ENCODE results near the gene BRAF. TPM values are rescaled to one million over a fixed set of nuclear protein-coding genes. Genes with fewer than 3 reads are reported as not detected.

The BRAF gene
- total RNA-seq, 4 donors from 2014 or later: 36.5 to 59.6 (median 45.4) TPM

DNA sequence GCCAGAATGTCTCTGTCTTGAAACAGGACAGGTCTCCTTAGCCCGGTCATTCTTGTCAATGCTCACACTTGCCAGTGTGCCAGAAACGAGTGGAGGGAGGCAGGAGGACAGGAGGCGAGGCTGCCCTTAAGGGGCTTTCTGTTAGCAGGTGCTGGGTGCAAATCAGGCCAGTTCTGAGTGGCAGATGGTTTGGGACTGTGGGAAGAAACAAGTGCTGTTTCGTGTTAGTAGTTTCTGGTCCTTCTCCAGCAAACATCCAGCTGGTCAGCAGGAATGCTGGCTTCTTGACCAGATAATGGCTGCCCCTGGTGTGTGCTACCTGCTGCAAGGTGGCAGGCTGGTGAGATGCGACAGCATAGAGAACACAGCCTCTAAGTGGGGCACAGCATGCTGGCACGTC lies 236.4 kb downstream of the BRAF start:
- intact Hi-C loops (cut with DNase I; ENCODE audit: low total_unique reads): no loop called here
- WGBS, 2 donors: 92% methylated on average over 5 to 6 of the region's 6 CpGs
- no peak for DNase-seq (ENCODE audit: low spot score in 2 of 2)
- H3K4me3 ChIP-seq (ENCODE audit: low read depth, poor library complexity, severe bottlenecking): no peak overlapping the region
- TF ChIP-seq POLR2A (IDR thresholded peaks at IDR 0.05): no peak
- TF ChIP-seq, protein P1, sequence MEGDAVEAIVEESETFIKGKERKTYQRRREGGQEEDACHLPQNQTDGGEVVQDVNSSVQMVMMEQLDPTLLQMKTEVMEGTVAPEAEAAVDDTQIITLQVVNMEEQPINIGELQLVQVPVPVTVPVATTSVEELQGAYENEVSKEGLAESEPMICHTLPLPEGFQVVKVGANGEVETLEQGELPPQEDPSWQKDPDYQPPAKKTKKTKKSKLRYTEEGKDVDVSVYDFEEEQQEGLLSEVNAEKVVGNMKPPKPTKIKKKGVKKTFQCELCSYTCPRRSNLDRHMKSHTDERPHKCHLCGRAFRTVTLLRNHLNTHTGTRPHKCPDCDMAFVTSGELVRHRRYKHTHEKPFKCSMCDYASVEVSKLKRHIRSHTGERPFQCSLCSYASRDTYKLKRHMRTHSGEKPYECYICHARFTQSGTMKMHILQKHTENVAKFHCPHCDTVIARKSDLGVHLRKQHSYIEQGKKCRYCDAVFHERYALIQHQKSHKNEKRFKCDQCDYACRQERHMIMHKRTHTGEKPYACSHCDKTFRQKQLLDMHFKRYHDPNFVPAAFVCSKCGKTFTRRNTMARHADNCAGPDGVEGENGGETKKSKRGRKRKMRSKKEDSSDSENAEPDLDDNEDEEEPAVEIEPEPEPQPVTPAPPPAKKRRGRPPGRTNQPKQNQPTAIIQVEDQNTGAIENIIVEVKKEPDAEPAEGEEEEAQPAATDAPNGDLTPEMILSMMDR (IDR thresholded peaks at IDR 0.05): no peak

DNA sequence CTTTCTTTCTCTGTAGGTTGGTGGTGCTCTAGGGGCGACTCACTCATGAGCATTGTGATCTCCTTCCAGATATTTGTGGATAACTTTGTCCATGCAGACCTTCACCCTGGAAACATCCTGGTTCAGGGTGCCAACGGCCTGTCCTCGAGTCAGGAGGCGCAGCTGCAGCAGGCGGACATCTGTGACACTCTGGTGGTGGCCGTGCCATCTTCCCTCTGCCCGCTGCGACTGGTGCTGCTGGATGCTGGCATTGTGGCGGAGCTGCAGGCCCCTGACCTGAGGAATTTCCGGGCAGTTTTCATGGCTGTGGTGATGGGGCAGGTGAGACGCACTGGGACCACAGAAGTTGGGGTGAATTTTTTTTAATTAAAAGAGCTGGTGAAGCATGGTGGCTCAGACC lies 237.8 kb downstream of the BRAF start:
- TF ChIP-seq, protein P1 (IDR thresholded peaks at IDR 0.05): no peak
- no peak for TF ChIP-seq POLR2A (IDR thresholded peaks at IDR 0.05)
- no peak overlapping the region for H3K4me3 ChIP-seq (ENCODE audit: low read depth, poor library complexity, severe bottlenecking)
- intact Hi-C loops (cut with DNase I; ENCODE audit: low total_unique reads): no loop called here
- DNase-seq (ENCODE audit: low spot score in 2 of 2): no peak
- 95% methylated on average over 11 of the region's 11 CpGs for WGBS, 2 donors

DNA sequence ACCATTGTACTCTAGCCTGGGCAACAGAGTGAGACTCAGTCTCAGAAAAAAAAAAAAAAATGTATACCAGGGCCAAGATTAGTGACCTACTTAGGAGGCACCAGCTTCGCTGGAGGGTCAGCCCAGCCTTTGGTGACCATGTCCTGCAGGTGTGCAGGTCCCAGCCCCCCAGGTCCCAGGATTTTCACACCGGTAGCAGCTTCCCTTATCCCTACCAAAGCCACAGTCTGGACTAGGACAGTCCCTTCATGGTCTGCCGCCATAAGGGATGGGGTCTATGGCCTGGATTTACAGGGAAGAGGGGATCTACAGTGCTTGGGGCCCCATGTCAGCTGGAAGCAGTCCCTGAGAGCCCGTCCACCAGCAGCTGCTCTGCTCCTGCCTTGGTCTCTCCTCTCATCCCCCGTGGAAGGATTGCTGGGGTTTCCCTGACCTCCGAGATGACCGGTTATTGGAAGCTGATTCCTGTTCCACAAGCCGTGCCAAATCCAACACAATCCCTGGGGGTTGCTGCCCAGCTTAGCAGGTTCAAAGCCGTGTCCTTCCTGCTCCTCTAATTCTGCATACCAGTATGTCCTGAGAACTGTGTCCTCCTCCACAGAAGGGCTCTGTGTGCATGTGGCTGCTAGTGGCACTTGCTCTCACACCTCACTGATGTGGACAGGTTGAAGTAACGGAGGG lies 239.2 kb downstream of the BRAF start:
- no peak for DNase-seq (ENCODE audit: low spot score in 2 of 2)
- intact Hi-C loops (cut with DNase I; ENCODE audit: low total_unique reads): no loop called here
- no peak overlapping the region for H3K4me3 ChIP-seq (ENCODE audit: low read depth, poor library complexity, severe bottlenecking)
- WGBS, 2 donors: 70 to 87% methylated on average over 9 to 10 of the region's 10 CpGs
- no peak for TF ChIP-seq POLR2A (IDR thresholded peaks at IDR 0.05)
- TF ChIP-seq, protein P1 (IDR thresholded peaks at IDR 0.05): no peak

DNA sequence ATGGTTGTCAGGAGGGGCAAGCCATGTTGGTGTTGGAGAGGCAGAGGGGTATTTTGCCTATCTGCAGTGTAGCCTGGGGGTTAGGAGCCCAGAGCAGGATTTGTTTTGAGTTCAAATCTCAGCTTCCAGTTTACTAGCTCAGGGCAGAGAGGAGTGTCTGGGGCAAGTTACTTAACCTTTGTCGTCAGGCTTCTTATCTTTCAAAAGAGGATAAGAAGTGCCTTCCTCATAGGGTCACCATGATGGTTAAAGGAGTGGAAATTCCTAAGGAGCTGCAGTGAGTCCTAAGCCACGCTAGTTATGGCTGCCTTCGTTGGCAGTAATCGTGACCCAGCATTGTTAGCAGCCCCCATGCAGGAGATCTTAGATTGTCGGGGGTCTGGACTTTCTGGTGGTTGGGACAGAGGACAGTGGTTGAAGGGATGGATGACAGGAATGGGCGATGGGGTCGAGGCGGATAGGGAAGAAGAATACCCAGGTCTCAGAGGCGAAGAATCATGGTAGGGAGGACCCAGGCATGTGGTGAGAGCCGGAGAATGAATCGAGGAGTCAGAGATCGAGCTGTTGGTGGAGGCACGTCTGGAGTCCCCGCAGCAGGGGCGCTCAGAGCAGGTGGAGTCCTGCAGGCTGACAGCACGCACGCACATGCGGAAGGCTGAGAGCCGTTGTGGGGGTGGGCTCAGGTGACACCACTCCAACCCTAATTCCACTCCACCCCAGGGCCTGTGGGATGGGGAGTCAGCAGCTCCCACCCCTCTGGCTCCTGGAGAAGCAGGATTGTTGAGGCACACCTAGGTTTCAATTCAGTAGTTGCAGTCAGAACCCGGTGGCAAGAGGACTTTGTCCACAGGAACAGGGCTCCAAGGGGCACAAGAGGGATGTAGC lies 240.4 kb downstream of the BRAF start:
- TF ChIP-seq POLR2A (IDR thresholded peaks at IDR 0.05): no peak
- TF ChIP-seq, protein P1 (IDR thresholded peaks at IDR 0.05): no peak
- intact Hi-C loops (cut with DNase I; ENCODE audit: low total_unique reads): no loop called here
- DNase-seq (ENCODE audit: low spot score in 2 of 2): peak in 1 of 2 donors; percentile 83
- no peak overlapping the region for H3K4me3 ChIP-seq (ENCODE audit: low read depth, poor library complexity, severe bottlenecking)
- WGBS, 2 donors: 89 to 95% methylated on average over 20 of the region's 20 CpGs

DNA sequence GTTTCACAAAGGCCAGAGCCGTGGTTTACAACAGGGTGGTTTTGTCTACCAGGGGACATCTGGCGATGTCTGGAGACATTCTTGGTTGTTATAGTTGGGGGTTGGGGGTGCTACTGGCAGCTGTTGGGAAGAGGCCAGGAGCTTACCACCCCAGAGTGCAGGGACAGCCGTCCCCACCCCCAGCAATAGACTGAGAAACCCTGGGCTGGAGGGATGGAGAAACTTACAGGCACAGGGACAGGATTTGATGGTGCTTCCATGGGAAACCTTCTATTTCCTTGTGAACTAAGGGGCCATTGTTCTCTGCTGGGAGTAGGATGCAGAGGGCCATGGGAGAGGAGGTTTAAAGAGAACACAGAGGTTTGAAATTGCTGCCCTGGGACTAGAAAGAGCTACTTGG lies 241.1 kb downstream of the BRAF start:
- DNase-seq (ENCODE audit: low spot score in 2 of 2): peak in 1 of 2 donors; percentile 28
- no peak overlapping the region for H3K4me3 ChIP-seq (ENCODE audit: low read depth, poor library complexity, severe bottlenecking)
- WGBS, 2 donors: 88 to 90% methylated on average over 3 of the region's 3 CpGs
- intact Hi-C loops (cut with DNase I; ENCODE audit: low total_unique reads): no loop called here
- no peak for TF ChIP-seq POLR2A (IDR thresholded peaks at IDR 0.05)
- TF ChIP-seq, protein P1 (IDR thresholded peaks at IDR 0.05): no peak

All from lower leg skin (tissue), 4 donors.